HepG2 (cell line): ENCODE results near the gene GHR. TPM values are rescaled to one million over a fixed set of nuclear protein-coding genes. Genes with fewer than 3 reads are reported as not detected.

ENCODE experiments used
- ATAC-seq: fragments of 200-7000 bp; cut with Tn5 transposase; 3 replicates; pipeline ENCODE4 v1.9.1; 2020; ENCODE audit warnings: mild to moderate bottlenecking, moderate library complexity
- BruUV-seq: library from RNA; stranded (reverse); fragments of 400-500 nt; replicated peaks from 2 replicates; lab custom pipeline; 2021; lab: Mats Ljungman, UMichigan
- CTCF ChIA-PET: fragments of 300-600 bp; formaldehyde crosslinking; extraction: SDS; loops from one replicate; lab custom pipeline; 2021; ENCODE audit warnings: low total read pairs, inconsistent platforms, low intra/inter-chr PET ratio; lab: Yijun Ruan, JAX
- POLR2A ChIA-PET: fragments of 350-600 bp; sonication (Branson Sonifier 250); formaldehyde crosslinking; loops from one replicate; lab custom pipeline; 2020; ENCODE audit warnings: antibody characterized with exemption, inconsistent platforms; lab: Yijun Ruan, JAX
- DNase-seq: peaks from one replicate; pipeline ENCODE4 v3.0.0-alpha.2; 2015; ENCODE audit warnings: low spot score
- FAIRE-seq: peaks from 3 replicates; lab custom pipeline; 2011; peaks lifted over from hg19 to GRCh38; lab: Jason Lieb, UNC
- H2AFZ ChIP-seq: one replicate; pipeline ENCODE4 v1.6.1; 2011; ENCODE audit warnings: low read length, inconsistent platforms
- H3K27ac ChIP-seq: fragments of 300-600 bp; 3 replicates; pipeline ENCODE4 v1.8.0; 2011; ENCODE audit warnings: mixed run types, mild to moderate bottlenecking, mixed read lengths, low read length, inconsistent platforms; ENCODE audit not compliant: insufficient read depth; ENCODE audit errors: extremely low read length
- H3K27me3 ChIP-seq, 2 experiments: fragments of 200-600 bp in 1 of 2; 2 replicates in 1 of 2; 3 replicates in 1 of 2; pipeline versions ENCODE4 v1.6.0 to v1.8.0; 2011; ENCODE audit warnings: low read length in 2 of 2, mild to moderate bottlenecking in 2 of 2, moderate library complexity in 2 of 2, inconsistent platforms in 1 of 2; ENCODE audit not compliant: insufficient read depth in 2 of 2, control insufficient read depth in 1 of 2
- H3K36me3 ChIP-seq, 2 experiments: fragments of 200-600 bp in 1 of 2; replicated peaks in 1 of 2; 2 replicates in 1 of 2; 3 replicates in 1 of 2; pipeline versions ENCODE4 v1.5.1 to v1.8.0; 2011; ENCODE audit warnings: low read length in 2 of 2, inconsistent platforms in 1 of 2; ENCODE audit not compliant: insufficient read depth in 2 of 2, control insufficient read depth in 1 of 2
- H3K4me1 ChIP-seq: 2 replicates; pipeline ENCODE4 v1.5.1; 2012; ENCODE audit warnings: low read length, inconsistent platforms; ENCODE audit not compliant: insufficient read depth
- H3K4me2 ChIP-seq: 2 replicates; pipeline ENCODE4 v1.6.0; 2011; ENCODE audit warnings: low read depth, low read length, inconsistent platforms
- H3K4me3 ChIP-seq, 3 experiments: fragments of 200-600 bp in 1 of 3; sonication (generic), shearing (Covaris generic) in 1 of 3; replicated peaks in 1 of 3; 2 replicates each; pipeline ENCODE4 v1.5.1; 2011 to 2016; ENCODE audit warnings: low read length in 3 of 3, inconsistent platforms in 2 of 3, low read depth in 2 of 3, mild to moderate bottlenecking in 2 of 3, control low read depth in 1 of 3, mixed read lengths in 1 of 3; ENCODE audit not compliant: insufficient read depth in 1 of 3
- H3K79me2 ChIP-seq: one replicate; pipeline ENCODE4 v1.6.1; 2011; ENCODE audit warnings: low read length, inconsistent platforms; ENCODE audit not compliant: insufficient read depth
- H3K9ac ChIP-seq: 2 replicates; pipeline ENCODE4 v1.6.0; 2011; ENCODE audit warnings: mild to moderate bottlenecking, low read depth, low read length, inconsistent platforms; ENCODE audit not compliant: insufficient read depth
- H3K9me3 ChIP-seq: 2 replicates; pipeline ENCODE4 v1.5.1; 2012; ENCODE audit warnings: mild to moderate bottlenecking, low read length
- H4K20me1 ChIP-seq: 2 replicates; pipeline ENCODE4 v1.6.0; 2011; ENCODE audit warnings: inconsistent platforms, mild to moderate bottlenecking, low read length, moderate library complexity; ENCODE audit not compliant: insufficient read depth
- AGO1 ChIP-seq: fragments of 200-400 bp; formaldehyde crosslinking; IDR thresholded peaks from 2 replicates; pipeline ENCODE4 v1.6.1; 2017; ENCODE audit warnings: mild to moderate bottlenecking, low read depth, low read length, moderate library complexity; ENCODE audit not compliant: poor library complexity, severe bottlenecking
- ARID4A ChIP-seq: sonication (generic); formaldehyde crosslinking; IDR thresholded peaks from 2 replicates; pipeline ENCODE4 v1.5.0; 2020; ENCODE audit warnings: mild to moderate bottlenecking, missing genetic modification reagents, borderline replicate concordance
- CERS6 ChIP-seq: sonication (generic); formaldehyde crosslinking; IDR thresholded peaks from 2 replicates; pipeline ENCODE4 v1.5.0; 2020; ENCODE audit warnings: missing genetic modification reagents
- FOXA3 ChIP-seq: IDR thresholded peaks from 2 replicates; pipeline ENCODE4 v1.6.1; 2016; ENCODE audit warnings: missing genetic modification reagents, missing compliant biosample characterization
- FOXO4 ChIP-seq: sonication (generic); formaldehyde crosslinking; conservative IDR thresholded peaks from 2 replicates; pipeline ENCODE4 v1.8.1; 2023; ENCODE audit warnings: missing genetic modification reagents
- GATAD1 ChIP-seq: IDR thresholded peaks from 2 replicates; pipeline ENCODE4 v1.6.1; 2016; ENCODE audit warnings: missing genetic modification reagents, missing compliant biosample characterization
- POGZ ChIP-seq: sonication (generic); formaldehyde crosslinking; IDR thresholded peaks from 2 replicates; pipeline ENCODE4 v1.4.0; 2020; ENCODE audit warnings: mild to moderate bottlenecking, missing genetic modification reagents
- ZNF709 ChIP-seq: sonication (generic); formaldehyde crosslinking; IDR thresholded peaks from 2 replicates; pipeline ENCODE4 v1.5.0; 2020; ENCODE audit warnings: mild to moderate bottlenecking, missing genetic modification reagents
- ZSCAN22 ChIP-seq: sonication (generic); formaldehyde crosslinking; IDR thresholded peaks from 2 replicates; pipeline ENCODE4 v1.4.0; 2020; ENCODE audit warnings: mild to moderate bottlenecking, missing genetic modification reagents
- WGBS: methylation state at CpG from one replicate; pipeline ENCODE4 v1.1.6; 2017; ENCODE audit warnings: low lambda C conversion rate; 5-methylcytosine and 5-hydroxymethylcytosine counted together
- in situ Hi-C: cut with HindIII; loops from 2 replicates; pipeline ENCODE4 v1.10.0; 2017; ENCODE audit warnings: low pct_unique_long_range_greater_than_20kb; ENCODE audit not compliant: extremely low pct_ligation_motif_present
- intact Hi-C: fragments of 100-400 bp; cut with micrococcal nuclease; formaldehyde crosslinking; loops from one replicate; pipeline ENCODE4 v1.10.0; 2022; ENCODE audit not compliant: unreplicated experiment
- polyA plus RNA-seq, 8 experiments: library from polyadenylated mRNA; depleted of rRNA in 3 of 8; stranded (reverse) in 7 of 8; unstranded in 1 of 8; fragments of >200 nt; fragmentation: Illumina TruSeq in 4 of 8; extraction: Trizol in 4 of 8; gene quantifications; 2 replicates each; pipeline versions ENCODE4 v1.2.1 to v1.2.3, GENCODE V29; 2011 to 2016; ENCODE audit warnings: low read depth in 4 of 8, missing spikeins in 1 of 8, mixed read lengths in 1 of 8; ENCODE audit not compliant: insufficient read depth in 1 of 8
- total RNA-seq, 5 experiments: library from RNA; depleted of rRNA; stranded (reverse); fragments of >200 nt; fragmentation: Illumina TruSeq; extraction: Trizol; gene quantifications; 2 replicates each; pipeline ENCODE4 v1.2.3, GENCODE V29; 2016; ENCODE audit warnings: low read depth in 1 of 5
- TF ChIP-seq, protein P1 (sequence below): sonication (generic); formaldehyde crosslinking; IDR thresholded peaks from 2 replicates; pipeline ENCODE4 v1.4.0; 2020; ENCODE audit warnings: missing genetic modification reagents

Gene GHR
- total and polyA plus RNA-seq, 2 of the 13 experiments (the other 11 are each of a cell fraction or from before 2014, with no cell fraction given) = 0.07 TPM; not detected in 1

GRCh38 chr5:42381973-42382372 lies 41.3 kb upstream of the GHR start:
- Histone ChIP-seq H3K27me3 (no peaks in the 10 kb centered on the region), H3K36me3 (no peaks in the 10 kb centered on the region), H3K79me2 (no peaks in the 10 kb centered on the region), H3K9ac (no peak overlapping the region), H3K4me1 (no peaks in the 10 kb centered on the region), H3K4me3 (no peak overlapping the region), H2AFZ (no peak overlapping the region), H4K20me1 (no peaks in the 10 kb centered on the region), H3K4me2 (no peak overlapping the region), H3K9me3 (no peaks in the 10 kb centered on the region), H3K27ac (no peak overlapping the region)
- no peak for TF ChIP-seq AGO1
- no peak for TF ChIP-seq CERS6 (CRISPR knock-in tag)
- DNase-seq = no peak
- intact Hi-C loops (no loop called here), in situ Hi-C loops (no loop called here)
- WGBS = 76% methylated on average over 2 of the region's 2 CpGs
- POLR2A ChIA-PET = no interaction called here
- CTCF ChIA-PET = no interaction called here
- ATAC-seq = no peak
- no peak for FAIRE-seq
- no TSS peak for BruUV-seq

DNA sequence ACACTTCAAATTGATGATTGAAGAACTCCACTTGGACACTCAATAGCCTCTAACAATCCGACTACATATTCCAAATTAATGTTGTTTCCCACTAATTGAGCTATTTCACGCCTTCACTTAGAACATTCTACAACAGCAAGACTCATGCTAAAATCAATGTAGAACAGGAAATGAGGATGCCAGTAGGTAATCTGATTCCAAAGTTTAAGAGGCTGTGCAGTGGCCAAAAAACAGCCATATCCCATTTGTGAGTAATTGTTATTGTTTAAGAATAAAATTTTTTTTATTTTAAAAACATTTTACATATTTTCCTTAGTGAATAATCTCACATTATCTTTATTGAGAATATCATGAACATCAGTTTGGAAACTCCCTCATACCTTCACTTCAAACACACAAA lies 35.7 kb upstream of the GHR start:
- H3K4me1 ChIP-seq = no peaks in the 10 kb centered on the region
- peaks cover 3% of the 10 kb centered on the region; the same call in 1 of the 2 replicates for H3K9me3 ChIP-seq
- BruUV-seq = no TSS peak
- in situ Hi-C loops = no loop called here
- no peaks in the 10 kb centered on the region for H3K36me3 ChIP-seq
- H3K27ac ChIP-seq = no peak overlapping the region
- H3K9ac ChIP-seq = no peak overlapping the region
- DNase-seq (no peak), ATAC-seq (no peak), FAIRE-seq (no peak)
- no peak overlapping the region for H2AFZ ChIP-seq
- 3% methylated on average over 2 of the region's 2 CpGs for WGBS
- no peaks in the 10 kb centered on the region for H3K27me3 ChIP-seq
- intact Hi-C loops = no loop called here
- H3K4me2 ChIP-seq = no peak overlapping the region
- no peaks in the 10 kb centered on the region for H3K79me2 ChIP-seq
- POLR2A ChIA-PET = no interaction called here
- CTCF ChIA-PET = no interaction called here
- H3K4me3 ChIP-seq = no peak overlapping the region
- no peaks in the 10 kb centered on the region for H4K20me1 ChIP-seq
- TF ChIP-seq GATAD1 (CRISPR knock-in tag) (no peak), ZSCAN22 (CRISPR knock-in tag) (no peak), FOXO4 (CRISPR knock-in tag) (no peak), POGZ (CRISPR knock-in tag) (no peak), FOXA3 (CRISPR knock-in tag) (no peak), ARID4A (CRISPR knock-in tag) (no peak), ZNF709 (CRISPR knock-in tag) (no peak)
- TF ChIP-seq, protein P1, sequence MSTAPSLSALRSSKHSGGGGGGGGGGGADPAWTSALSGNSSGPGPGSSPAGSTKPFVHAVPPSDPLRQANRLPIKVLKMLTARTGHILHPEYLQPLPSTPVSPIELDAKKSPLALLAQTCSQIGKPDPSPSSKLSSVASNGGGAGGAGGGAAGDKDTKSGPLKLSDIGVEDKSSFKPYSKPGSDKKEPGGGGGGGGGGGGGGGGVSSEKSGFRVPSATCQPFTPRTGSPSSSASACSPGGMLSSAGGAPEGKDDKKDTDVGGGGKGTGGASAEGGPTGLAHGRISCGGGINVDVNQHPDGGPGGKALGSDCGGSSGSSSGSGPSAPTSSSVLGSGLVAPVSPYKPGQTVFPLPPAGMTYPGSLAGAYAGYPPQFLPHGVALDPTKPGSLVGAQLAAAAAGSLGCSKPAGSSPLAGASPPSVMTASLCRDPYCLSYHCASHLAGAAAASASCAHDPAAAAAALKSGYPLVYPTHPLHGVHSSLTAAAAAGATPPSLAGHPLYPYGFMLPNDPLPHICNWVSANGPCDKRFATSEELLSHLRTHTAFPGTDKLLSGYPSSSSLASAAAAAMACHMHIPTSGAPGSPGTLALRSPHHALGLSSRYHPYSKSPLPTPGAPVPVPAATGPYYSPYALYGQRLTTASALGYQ (CRISPR knock-in tag) = no peak
